SK-N-SH treated with all-trans-retinoic acid at 6 μM for 48 hours (cell line): Measurements from ENCODE around the gene CPLX1.

Experiments
- ATAC-seq: fragments of 200-7000 bp; cut with Tn5 transposase; 3 replicates; pipeline ENCODE4 v1.9.1; 2020; ENCODE audit warnings: mild to moderate bottlenecking, moderate library complexity
- BACH2 ChIP-seq: fragments of 250-450 bp; sonication (Bioruptor Pico); IDR thresholded peaks from 2 replicates; pipeline ENCODE4 v1.9.0; 2021; ENCODE audit warnings: mild to moderate bottlenecking, borderline replicate concordance
- CREB5 ChIP-seq: fragments of 250-450 bp; sonication (Bioruptor Pico); IDR thresholded peaks from 2 replicates; pipeline ENCODE4 v1.5.1; 2020; ENCODE audit warnings: low read depth, mild to moderate bottlenecking, moderate library complexity
- CSDC2 ChIP-seq: fragments of 250-450 bp; sonication (Bioruptor Pico); IDR thresholded peaks from 2 replicates; pipeline ENCODE4 v1.5.0; 2020; ENCODE audit warnings: mild to moderate bottlenecking, moderate library complexity
- CSRNP3 ChIP-seq: fragments of 250-450 bp; sonication (Bioruptor Pico); IDR thresholded peaks from 2 replicates; pipeline ENCODE4 v1.5.1; 2021; ENCODE audit warnings: mild to moderate bottlenecking, moderate library complexity
- ESRRG ChIP-seq: fragments of 250-450 bp; sonication (Bioruptor Pico); IDR thresholded peaks from 2 replicates; pipeline ENCODE4 v1.6.1; 2021; ENCODE audit warnings: mild to moderate bottlenecking
- GLIS3 ChIP-seq: fragments of 250-450 bp; sonication (Bioruptor Pico); IDR thresholded peaks from 2 replicates; pipeline ENCODE4 v1.5.0; 2020; ENCODE audit warnings: mild to moderate bottlenecking, moderate library complexity
- ISL1 ChIP-seq: fragments of 250-450 bp; sonication (Bioruptor Pico); IDR thresholded peaks from 2 replicates; pipeline ENCODE4 v2.1.2; 2022; ENCODE audit warnings: mild to moderate bottlenecking, moderate library complexity
- OSR1 ChIP-seq: fragments of 250-450 bp; sonication (Bioruptor Pico); IDR thresholded peaks from 2 replicates; pipeline ENCODE4 v1.8.0; 2022; ENCODE audit warnings: moderate library complexity, mild to moderate bottlenecking, inconsistent platforms
- PATZ1 ChIP-seq: fragments of 250-450 bp; sonication (Bioruptor Pico); IDR thresholded peaks from 2 replicates; pipeline ENCODE4 v1.8.0; 2020; ENCODE audit warnings: mild to moderate bottlenecking, moderate library complexity, borderline replicate concordance
- POU6F1 ChIP-seq: fragments of 250-450 bp; sonication (Bioruptor Pico); IDR thresholded peaks from 2 replicates; pipeline ENCODE4 v1.8.0; 2021; ENCODE audit warnings: low read depth, mild to moderate bottlenecking, moderate library complexity, borderline replicate concordance
- PPARA ChIP-seq: fragments of 250-450 bp; sonication (Bioruptor Pico); IDR thresholded peaks from 2 replicates; pipeline ENCODE4 v1.5.0; 2020; ENCODE audit warnings: mild to moderate bottlenecking, borderline replicate concordance
- RARB ChIP-seq: fragments of 250-450 bp; sonication (Bioruptor Pico); IDR thresholded peaks from 2 replicates; pipeline ENCODE4 v1.8.0; 2021; ENCODE audit warnings: mild to moderate bottlenecking, moderate library complexity
- TCF4 ChIP-seq: fragments of 250-450 bp; sonication (Bioruptor Pico); IDR thresholded peaks from 2 replicates; pipeline ENCODE4 v1.8.0; 2021; ENCODE audit warnings: mild to moderate bottlenecking, moderate library complexity, borderline replicate concordance
- TOX ChIP-seq: fragments of 250-450 bp; sonication (Bioruptor Pico); IDR thresholded peaks from 2 replicates; pipeline ENCODE4 v1.8.0; 2021; ENCODE audit warnings: mild to moderate bottlenecking, moderate library complexity, borderline replicate concordance
- TSHZ2 ChIP-seq: fragments of 250-450 bp; sonication (Bioruptor Pico); IDR thresholded peaks from 2 replicates; pipeline ENCODE4 v1.5.0; 2020; ENCODE audit warnings: mild to moderate bottlenecking, moderate library complexity
- ZC3H10 ChIP-seq: fragments of 250-450 bp; sonication (Bioruptor Pico); IDR thresholded peaks from 2 replicates; pipeline ENCODE4 v1.5.1; 2021; ENCODE audit warnings: mild to moderate bottlenecking, moderate library complexity
- ZFP3 ChIP-seq: fragments of 250-450 bp; sonication (Bioruptor Pico); IDR thresholded peaks from 2 replicates; pipeline ENCODE4 v1.5.0; 2020; ENCODE audit warnings: mild to moderate bottlenecking, moderate library complexity
- ZNF565 ChIP-seq: fragments of 450-650 bp; formaldehyde crosslinking; conservative IDR thresholded peaks from 2 replicates; pipeline ENCODE4 v1.5.0; 2020; ENCODE audit warnings: low read depth, mild to moderate bottlenecking, moderate library complexity
- ZNF70 ChIP-seq: fragments of 450-650 bp; formaldehyde crosslinking; IDR thresholded peaks from 2 replicates; pipeline ENCODE4 v1.5.0; 2020; ENCODE audit warnings: mild to moderate bottlenecking, moderate library complexity

Gene CPLX1

GRCh38 chr4:839675-840443 lies 13.9 kb upstream of the CPLX1 start:
- no peak for ATAC-seq
- TF ChIP-seq ESRRG (CRISPR knock-in tag), result no peak
- TF ChIP-seq ZC3H10 (CRISPR knock-in tag), result no peak
- no peak for TF ChIP-seq ISL1 (CRISPR knock-in tag)
- TF ChIP-seq PPARA (CRISPR knock-in tag), result no peak
- TF ChIP-seq ZNF70 (CRISPR knock-in tag), result no peak
- TF ChIP-seq POU6F1, result no peak
- no peak for TF ChIP-seq TOX
- TF ChIP-seq BACH2, result no peak
- no peak for TF ChIP-seq OSR1 (CRISPR knock-in tag)
- TF ChIP-seq CSRNP3, result no peak
- no peak for TF ChIP-seq PATZ1
- TF ChIP-seq CREB5 (CRISPR knock-in tag), result no peak
- TF ChIP-seq, all 23 proteins: peak for 0

- no peak for ATAC-seq
- TF ChIP-seq TOX, result no peak
- no peak for TF ChIP-seq ZNF565
- TF ChIP-seq ZFP3, result no peak
- no peak for TF ChIP-seq RARB
- TF ChIP-seq CSRNP3, result no peak
- no peak for TF ChIP-seq ESRRG (CRISPR knock-in tag)
- TF ChIP-seq PPARA (CRISPR knock-in tag), result no peak
- no peak for TF ChIP-seq ISL1 (CRISPR knock-in tag)
- TF ChIP-seq ZNF70 (CRISPR knock-in tag), result no peak
- no peak for TF ChIP-seq BACH2
- TF ChIP-seq GLIS3, result no peak
- TF ChIP-seq ZC3H10 (CRISPR knock-in tag), result no peak
- TF ChIP-seq, all 23 proteins: peak for 0
Observed at GRCh38 chr4:837772-838171, 11.8 kb upstream of the CPLX1 start.

GRCh38 chr4:836750-837301 lies 10.9 kb upstream of the CPLX1 start:
- ATAC-seq, result no peak
- TF ChIP-seq PATZ1 (no peak), BACH2 (no peak), ZFP3 (no peak), CSDC2 (CRISPR knock-in tag) (no peak), CREB5 (CRISPR knock-in tag) (no peak), TOX (no peak), ZNF565 (no peak), ZC3H10 (CRISPR knock-in tag) (no peak), TCF4 (CRISPR knock-in tag) (no peak), PPARA (CRISPR knock-in tag) (no peak), TSHZ2 (CRISPR knock-in tag) (no peak)
